ENCODE results near the gene LZTFL1. TPM values are rescaled to one million over a fixed set of nuclear protein-coding genes. Genes with fewer than 3 reads are reported as not detected.

The LZTFL1 gene, protein sequence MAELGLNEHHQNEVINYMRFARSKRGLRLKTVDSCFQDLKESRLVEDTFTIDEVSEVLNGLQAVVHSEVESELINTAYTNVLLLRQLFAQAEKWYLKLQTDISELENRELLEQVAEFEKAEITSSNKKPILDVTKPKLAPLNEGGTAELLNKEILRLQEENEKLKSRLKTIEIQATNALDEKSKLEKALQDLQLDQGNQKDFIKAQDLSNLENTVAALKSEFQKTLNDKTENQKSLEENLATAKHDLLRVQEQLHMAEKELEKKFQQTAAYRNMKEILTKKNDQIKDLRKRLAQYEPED
- 1 to 10 TPM; 8.3 to 8.9 TPM for total RNA-seq

- peak within 1 kb of the TSS; percentile 30 to 51 for H3K27ac ChIP-seq
- no peaks in the 10 kb centered on the region for H3K36me3 ChIP-seq
- H3K4me3 ChIP-seq = peak within 1 kb of the TSS; percentile 79 to 91
- H3K4me1 ChIP-seq = peaks cover 0 to 7% of the 10 kb centered on the region in 2 donors
- H3K9me3 ChIP-seq = no peaks in the 10 kb centered on the region
- TF ChIP-seq, protein P1, sequence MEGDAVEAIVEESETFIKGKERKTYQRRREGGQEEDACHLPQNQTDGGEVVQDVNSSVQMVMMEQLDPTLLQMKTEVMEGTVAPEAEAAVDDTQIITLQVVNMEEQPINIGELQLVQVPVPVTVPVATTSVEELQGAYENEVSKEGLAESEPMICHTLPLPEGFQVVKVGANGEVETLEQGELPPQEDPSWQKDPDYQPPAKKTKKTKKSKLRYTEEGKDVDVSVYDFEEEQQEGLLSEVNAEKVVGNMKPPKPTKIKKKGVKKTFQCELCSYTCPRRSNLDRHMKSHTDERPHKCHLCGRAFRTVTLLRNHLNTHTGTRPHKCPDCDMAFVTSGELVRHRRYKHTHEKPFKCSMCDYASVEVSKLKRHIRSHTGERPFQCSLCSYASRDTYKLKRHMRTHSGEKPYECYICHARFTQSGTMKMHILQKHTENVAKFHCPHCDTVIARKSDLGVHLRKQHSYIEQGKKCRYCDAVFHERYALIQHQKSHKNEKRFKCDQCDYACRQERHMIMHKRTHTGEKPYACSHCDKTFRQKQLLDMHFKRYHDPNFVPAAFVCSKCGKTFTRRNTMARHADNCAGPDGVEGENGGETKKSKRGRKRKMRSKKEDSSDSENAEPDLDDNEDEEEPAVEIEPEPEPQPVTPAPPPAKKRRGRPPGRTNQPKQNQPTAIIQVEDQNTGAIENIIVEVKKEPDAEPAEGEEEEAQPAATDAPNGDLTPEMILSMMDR (IDR thresholded peaks at IDR 0.05) = no peak
- H3K27me3 ChIP-seq = no peaks in the 10 kb centered on the region
- DNase-seq (ENCODE audit: low spot score) = peak; percentile 97
Measured at GRCh38 chr3:45841757-45842491, at the start of gene LZTFL1. LZTFL1 (minus strand) TSS chr3:45842119; CDS start chr3:45841991, 128 bp downstream.

- Histone ChIP-seq H3K36me3 (no peaks in the 10 kb centered on the region), H3K4me1 (no peaks in the 10 kb centered on the region), H3K27me3 (no peaks in the 10 kb centered on the region), H3K4me3 (no peak overlapping the region), H3K27ac (no peak overlapping the region), H3K9me3 (no peaks in the 10 kb centered on the region)
- TF ChIP-seq, protein P1 (IDR thresholded peaks at IDR 0.05) = no peak
- no peak for DNase-seq (ENCODE audit: low spot score)
Measured at GRCh38 chr3:45890405-45890804, 48.5 kb upstream of the LZTFL1 start.

DNA sequence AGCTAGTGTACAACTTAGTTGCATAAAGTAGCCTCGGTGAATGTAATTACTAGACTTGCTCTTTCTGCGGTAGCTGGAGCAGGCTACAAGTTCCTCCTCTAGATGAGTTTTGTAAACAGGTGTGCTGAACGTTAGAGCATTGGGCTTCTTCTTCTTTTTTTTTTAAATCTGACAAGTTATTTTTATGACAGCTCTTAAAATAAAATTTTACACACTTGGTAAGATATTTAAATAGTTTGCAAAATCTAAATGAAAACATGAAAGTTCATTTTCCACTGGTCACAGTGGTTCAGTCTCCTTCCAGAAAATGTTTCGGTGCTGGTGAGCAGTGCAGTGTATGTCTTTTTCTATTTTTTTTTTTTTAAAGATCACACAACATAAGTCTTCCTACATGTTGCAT is 47.4 kb upstream of the LZTFL1 start:
- Histone ChIP-seq H3K4me3 (no peak overlapping the region), H3K9me3 (no peaks in the 10 kb centered on the region), H3K27ac (no peak overlapping the region), H3K4me1 (no peaks in the 10 kb centered on the region), H3K27me3 (no peaks in the 10 kb centered on the region), H3K36me3 (no peaks in the 10 kb centered on the region)
- DNase-seq (ENCODE audit: low spot score) = no peak
- TF ChIP-seq, protein P1 (IDR thresholded peaks at IDR 0.05) = no peak

- no peak for DNase-seq (ENCODE audit: low spot score)
- Histone ChIP-seq H3K4me3 (no peak overlapping the region), H3K36me3 (no peaks in the 10 kb centered on the region), H3K27me3 (no peaks in the 10 kb centered on the region), H3K4me1 (no peaks in the 10 kb centered on the region), H3K27ac (no peak overlapping the region), H3K9me3 (no peaks in the 10 kb centered on the region)
- TF ChIP-seq, protein P1 (IDR thresholded peaks at IDR 0.05) = no peak
Measured at GRCh38 chr3:45887759-45888511, 46.0 kb upstream of the LZTFL1 start.

GRCh38 chr3:45887285-45887684 is 45.4 kb upstream of the LZTFL1 start:
- no peaks in the 10 kb centered on the region for H3K4me1 ChIP-seq
- no peaks in the 10 kb centered on the region for H3K9me3 ChIP-seq
- H3K27ac ChIP-seq = no peak overlapping the region
- H3K27me3 ChIP-seq = no peaks in the 10 kb centered on the region
- TF ChIP-seq, protein P1 (IDR thresholded peaks at IDR 0.05) = no peak
- H3K36me3 ChIP-seq = no peaks in the 10 kb centered on the region
- H3K4me3 ChIP-seq = no peak overlapping the region
- no peak for DNase-seq (ENCODE audit: low spot score)
